H9 (cell line): ENCODE data around the gene CHRNA3. TPM values are rescaled to one million over a fixed set of nuclear protein-coding genes. Genes with fewer than 3 reads are reported as not detected.

Experiments
- DNase-seq: peaks from one replicate; pipeline ENCODE4 v3.0.0-alpha.2; 2017
- H2AFZ ChIP-seq: one replicate; pipeline ENCODE4 v1.6.1; 2013; ENCODE audit warnings: mild to moderate bottlenecking, low read length, control low read depth, moderate library complexity
- H2AK5ac ChIP-seq: 2 replicates; pipeline ENCODE4 v1.6.1; 2013; ENCODE audit warnings: low read length, control low read depth, mixed read lengths; ENCODE audit not compliant: insufficient read length
- H2BK120ac ChIP-seq: one replicate; pipeline ENCODE4 v1.6.1; 2013; ENCODE audit warnings: low read depth, mild to moderate bottlenecking, low read length, control low read depth, inconsistent platforms; ENCODE audit not compliant: poor library complexity, severe bottlenecking
- H2BK12ac ChIP-seq: 2 replicates; pipeline ENCODE4 v1.6.1; 2013; ENCODE audit warnings: low read length, control low read depth, mixed read lengths, low read depth; ENCODE audit not compliant: insufficient read length
- H2BK15ac ChIP-seq: 2 replicates; pipeline ENCODE4 v1.6.1; 2013; ENCODE audit warnings: low read depth, low read length, control low read depth
- H2BK20ac ChIP-seq: one replicate; pipeline ENCODE4 v1.6.1; 2013; ENCODE audit warnings: low read depth, mild to moderate bottlenecking, low read length, control low read depth, inconsistent platforms; ENCODE audit not compliant: poor library complexity, severe bottlenecking
- H2BK5ac ChIP-seq: 2 replicates; pipeline ENCODE4 v1.6.1; 2013; ENCODE audit warnings: low read length, control low read depth, mixed read lengths; ENCODE audit not compliant: insufficient read length
- H3K14ac ChIP-seq: 2 replicates; pipeline ENCODE4 v1.6.1; 2013; ENCODE audit warnings: low read length, control low read depth; ENCODE audit not compliant: insufficient read depth
- H3K18ac ChIP-seq: 2 replicates; pipeline ENCODE4 v1.6.1; 2013; ENCODE audit warnings: low read depth, mild to moderate bottlenecking, mixed read lengths, low read length, control low read depth; ENCODE audit not compliant: insufficient read length
- H3K23ac ChIP-seq: 2 replicates; pipeline ENCODE4 v1.6.1; 2013; ENCODE audit warnings: low read length, control low read depth, mixed read lengths, low read depth; ENCODE audit not compliant: insufficient read length
- H3K23me2 ChIP-seq: 2 replicates; pipeline ENCODE4 v1.6.1; 2013; ENCODE audit warnings: low read depth, mild to moderate bottlenecking, mixed read lengths, low read length, control low read depth; ENCODE audit not compliant: insufficient read length, poor library complexity, severe bottlenecking
- H3K27ac ChIP-seq: 2 replicates; pipeline ENCODE4 v1.5.1; 2013; ENCODE audit warnings: low read length, control low read depth, mixed read lengths, low read depth; ENCODE audit not compliant: insufficient read length
- H3K27me3 ChIP-seq: 2 replicates; pipeline ENCODE4 v1.6.1; 2013; ENCODE audit warnings: low read length, control low read depth, inconsistent platforms; ENCODE audit not compliant: insufficient read depth
- H3K4ac ChIP-seq: 2 replicates; pipeline ENCODE4 v1.6.1; 2013; ENCODE audit warnings: low read depth, mild to moderate bottlenecking, control low read depth, inconsistent platforms, low read length, moderate library complexity
- H3K4me1 ChIP-seq: 2 replicates; pipeline ENCODE4 v1.6.1; 2013; ENCODE audit warnings: low read length, control low read depth, inconsistent platforms; ENCODE audit not compliant: insufficient read depth
- H3K4me2 ChIP-seq: 2 replicates; pipeline ENCODE4 v1.6.1; 2013; ENCODE audit warnings: low read length, control low read depth, mixed read lengths; ENCODE audit not compliant: insufficient read length, insufficient read depth
- H3K56ac ChIP-seq: 2 replicates; pipeline ENCODE4 v1.6.1; 2013; ENCODE audit warnings: low read depth, mild to moderate bottlenecking, mixed read lengths, low read length, control low read depth; ENCODE audit not compliant: insufficient read length
- H3K79me1 ChIP-seq: 2 replicates; pipeline ENCODE4 v1.6.1; 2013; ENCODE audit warnings: low read depth, mild to moderate bottlenecking, moderate library complexity, low read length, control low read depth, inconsistent platforms; ENCODE audit not compliant: insufficient read depth, poor library complexity, severe bottlenecking
- H3K79me2 ChIP-seq: 2 replicates; pipeline ENCODE4 v1.6.1; 2013; ENCODE audit warnings: low read length, control low read depth, inconsistent platforms; ENCODE audit not compliant: insufficient read depth
- H3K9ac ChIP-seq: 2 replicates; pipeline ENCODE4 v1.6.1; 2013; ENCODE audit warnings: low read length, control low read depth, mixed read lengths; ENCODE audit not compliant: insufficient read length; ENCODE audit errors: extremely low read depth
- H3K9me3 ChIP-seq: one replicate; pipeline ENCODE4 v1.6.1; 2013; ENCODE audit warnings: low read depth, low read length, inconsistent platforms; ENCODE audit not compliant: control insufficient read depth
- H3T11ph ChIP-seq: one replicate; pipeline ENCODE4 v1.6.1; 2013; ENCODE audit warnings: mild to moderate bottlenecking, low read length, control low read depth, inconsistent platforms
- H4K20me1 ChIP-seq: one replicate; pipeline ENCODE4 v1.6.1; 2013; ENCODE audit not compliant: control insufficient read depth, insufficient read length, insufficient read depth
- H4K5ac ChIP-seq: 2 replicates; pipeline ENCODE4 v1.6.1; 2013; ENCODE audit warnings: low read depth, mild to moderate bottlenecking, mixed read lengths, low read length, control low read depth; ENCODE audit not compliant: insufficient read length
- H4K8ac ChIP-seq: replicated peaks from 2 replicates; pipeline ENCODE4 v1.6.1; 2013; ENCODE audit warnings: low read length, control low read depth, mixed read lengths, low read depth; ENCODE audit not compliant: insufficient read length
- H4K91ac ChIP-seq: 2 replicates; pipeline ENCODE4 v1.6.1; 2013; ENCODE audit warnings: low read depth, mild to moderate bottlenecking, moderate library complexity, mixed read lengths, low read length, control low read depth; ENCODE audit not compliant: insufficient read length
- H3K27ac Mint-ChIP-seq, 3 experiments: 2 replicates in 2 of 3; 3 replicates in 1 of 3; pipeline ENCODE4 v1.8.0; 2020 to 2021; ENCODE audit warnings: mixed read lengths in 3 of 3, mild to moderate bottlenecking in 1 of 3, moderate library complexity in 1 of 3
- H3K27me3 Mint-ChIP-seq: 2 replicates; pipeline ENCODE4 v1.8.0; 2021; ENCODE audit warnings: low read depth, mild to moderate bottlenecking, moderate library complexity, mixed read lengths
- H3K36me3 Mint-ChIP-seq, 3 experiments: 2 replicates in 2 of 3; 3 replicates in 1 of 3; pipeline ENCODE4 v1.8.0; 2020 to 2021; ENCODE audit warnings: low read depth in 3 of 3, mixed read lengths in 3 of 3; ENCODE audit not compliant: insufficient read depth in 1 of 3
- H3K4me1 Mint-ChIP-seq, 2 experiments: 2 replicates each; pipeline ENCODE4 v1.8.0; 2020; ENCODE audit warnings: mixed read lengths in 2 of 2
- H3K4me3 Mint-ChIP-seq, 2 experiments: 2 replicates in 1 of 2; 3 replicates in 1 of 2; pipeline ENCODE4 v1.8.0; 2020 to 2021; ENCODE audit warnings: mild to moderate bottlenecking in 2 of 2, mixed read lengths in 2 of 2, moderate library complexity in 1 of 2
- H3K9me3 Mint-ChIP-seq, 2 experiments: 2 replicates in 1 of 2; 3 replicates in 1 of 2; pipeline ENCODE4 v1.8.0; 2020; ENCODE audit warnings: mild to moderate bottlenecking in 2 of 2, mixed read lengths in 2 of 2, moderate library complexity in 1 of 2
- WGBS: extraction: QIAGEN DNeasy Blood & Tissue Kit; methylation state at CpG from one replicate; pipeline ENCODE4 v1.1.7; 2013; ENCODE audit warnings: missing lambda C conversion rate, low lambda C conversion rate, mixed read lengths; ENCODE audit not compliant: insufficient read length; ENCODE audit errors: extremely low coverage; 5-methylcytosine and 5-hydroxymethylcytosine counted together
- total RNA-seq: library from RNA; stranded (reverse); gene quantifications from 2 replicates; pipeline ENCODE4 v1.2.1, GENCODE V29; 2021
- TF ChIP-seq, protein P1 (sequence below): fragments of 200-600 bp; sonication (generic); conservative IDR thresholded peaks from 3 replicates; pipeline ENCODE4 v1.8.0; 2021; ENCODE audit warnings: antibody characterized with exemption, mild to moderate bottlenecking

CHRNA3 gene
- total RNA-seq, 1 experiment from 2014 or later, result 0.81 TPM

DNA sequence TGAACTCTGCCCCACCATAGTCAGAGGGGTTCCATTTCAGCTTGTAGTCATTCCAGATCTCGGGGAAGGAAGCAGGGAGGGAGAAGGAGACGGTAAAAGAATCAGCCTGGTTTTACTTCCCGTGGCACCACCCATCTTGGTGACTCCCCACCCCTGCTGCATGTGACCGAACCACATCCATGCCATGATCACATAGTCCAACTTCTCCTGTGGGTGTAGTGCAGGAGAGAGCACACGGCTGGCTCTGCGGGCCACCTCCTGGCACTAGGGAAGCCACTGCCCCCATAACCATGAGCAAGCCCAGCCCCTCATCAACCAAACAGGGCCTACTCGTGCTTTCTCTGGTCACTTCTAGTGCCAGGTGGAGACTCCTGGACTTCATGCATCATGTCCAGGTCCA lies 3.7 kb downstream of the CHRNA3 start:
- Histone ChIP-seq H2AFZ (no peak overlapping the region), H3K4me1 (no peaks in the 10 kb centered on the region), H3K18ac (no peak overlapping the region), H2AK5ac (no peak overlapping the region), H3K4ac (no peak overlapping the region), H3K14ac (no peak overlapping the region), H2BK12ac (no peak overlapping the region), H3K23ac (no peak overlapping the region), H4K8ac (no peak overlapping the region), H3K9ac (no peak overlapping the region), H3T11ph (no peak overlapping the region), H2BK15ac (no peak overlapping the region), H3K23me2 (peaks cover 10% of the 10 kb centered on the region), H3K9me3 (no peaks in the 10 kb centered on the region), H3K27me3 (peaks cover 8% of the 10 kb centered on the region; the same call in 1 of the 2 replicates), H4K5ac (no peak overlapping the region), H2BK5ac (no peak overlapping the region), H2BK120ac (no peak overlapping the region), H3K79me2 (no peaks in the 10 kb centered on the region), H3K56ac (no peak overlapping the region), H4K20me1 (no peaks in the 10 kb centered on the region), H3K27ac (no peak overlapping the region), H2BK20ac (no peak overlapping the region), H3K79me1 (no peaks in the 10 kb centered on the region), H3K4me2 (no peak overlapping the region), H4K91ac (no peak overlapping the region)
- no CpG with 5 or more reads among the region's 7 CpGs for WGBS
- TF ChIP-seq, protein P1, sequence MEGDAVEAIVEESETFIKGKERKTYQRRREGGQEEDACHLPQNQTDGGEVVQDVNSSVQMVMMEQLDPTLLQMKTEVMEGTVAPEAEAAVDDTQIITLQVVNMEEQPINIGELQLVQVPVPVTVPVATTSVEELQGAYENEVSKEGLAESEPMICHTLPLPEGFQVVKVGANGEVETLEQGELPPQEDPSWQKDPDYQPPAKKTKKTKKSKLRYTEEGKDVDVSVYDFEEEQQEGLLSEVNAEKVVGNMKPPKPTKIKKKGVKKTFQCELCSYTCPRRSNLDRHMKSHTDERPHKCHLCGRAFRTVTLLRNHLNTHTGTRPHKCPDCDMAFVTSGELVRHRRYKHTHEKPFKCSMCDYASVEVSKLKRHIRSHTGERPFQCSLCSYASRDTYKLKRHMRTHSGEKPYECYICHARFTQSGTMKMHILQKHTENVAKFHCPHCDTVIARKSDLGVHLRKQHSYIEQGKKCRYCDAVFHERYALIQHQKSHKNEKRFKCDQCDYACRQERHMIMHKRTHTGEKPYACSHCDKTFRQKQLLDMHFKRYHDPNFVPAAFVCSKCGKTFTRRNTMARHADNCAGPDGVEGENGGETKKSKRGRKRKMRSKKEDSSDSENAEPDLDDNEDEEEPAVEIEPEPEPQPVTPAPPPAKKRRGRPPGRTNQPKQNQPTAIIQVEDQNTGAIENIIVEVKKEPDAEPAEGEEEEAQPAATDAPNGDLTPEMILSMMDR, result no peak
- Mint-ChIP-seq H3K4me1 (peaks cover 13 to 21% of the 10 kb centered on the region in 2 experiments), H3K9me3 (peaks cover 2 to 4% of the 10 kb centered on the region in 2 experiments; a peak in 2 of 5 replicates), H3K27ac (no peak overlapping the region), H3K36me3 (no peaks in the 10 kb centered on the region), H3K27me3 (peaks cover 33% of the 10 kb centered on the region), H3K4me3 (no peak overlapping the region)
- no peak for DNase-seq
